ENCODE data around the gene CCND2. TPM values are rescaled to one million over a fixed set of nuclear protein-coding genes. Genes with fewer than 3 reads are reported as not detected.
A peak's percentile ranks its signal among the peaks of the same experiment; 100 is the strongest.

Gene CCND2
- total RNA-seq, 1 experiment from 2014 or later: 133 TPM

GRCh38 chr12:4276524-4277204 lies 3.1 kb downstream of the CCND2 start:
- DNase-seq (ENCODE audit: low read depth): peak; percentile 87

- no peak for DNase-seq (ENCODE audit: low read depth)
Observed at GRCh38 chr12:4277205-4277543, 3.6 kb downstream of the CCND2 start.

GRCh38 chr12:4277857-4278256 lies 4.3 kb downstream of the CCND2 start:
- no peak for DNase-seq (ENCODE audit: low read depth)

GRCh38 chr12:4278329-4279197 lies 5.0 kb downstream of the CCND2 start:
- DNase-seq (ENCODE audit: low read depth): peak; percentile 51

- DNase-seq (ENCODE audit: low read depth): no peak
Observed at GRCh38 chr12:4279198-4279690, 5.7 kb downstream of the CCND2 start.

GRCh38 chr12:4280351-4281163 lies 7.0 kb downstream of the CCND2 start:
- DNase-seq (ENCODE audit: low read depth): peak; percentile 52

- no peak for DNase-seq (ENCODE audit: low read depth)
Observed at GRCh38 chr12:4281173-4281654, 7.7 kb downstream of the CCND2 start.

GRCh38 chr12:4282103-4282891 lies 8.7 kb downstream of the CCND2 start:
- DNase-seq (ENCODE audit: low read depth): no peak

GRCh38 chr12:4282892-4283511 lies 9.4 kb downstream of the CCND2 start:
- no peak for DNase-seq (ENCODE audit: low read depth)

- no peak for DNase-seq (ENCODE audit: low read depth)
Observed at GRCh38 chr12:4283512-4284255, 10.1 kb downstream of the CCND2 start.

GRCh38 chr12:4284306-4284705 lies 10.7 kb downstream of the CCND2 start:
- no peak for DNase-seq (ENCODE audit: low read depth)

- DNase-seq (ENCODE audit: low read depth): no peak
Observed at GRCh38 chr12:4285070-4285469, 11.5 kb downstream of the CCND2 start.

- no peak for DNase-seq (ENCODE audit: low read depth)
Observed at GRCh38 chr12:4286228-4286627, 12.7 kb downstream of the CCND2 start.

- no peak for DNase-seq (ENCODE audit: low read depth)
Observed at GRCh38 chr12:4286771-4287317, 13.3 kb downstream of the CCND2 start.

GRCh38 chr12:4287325-4288211 lies 14.0 kb downstream of the CCND2 start:
- peak; percentile 68 for DNase-seq (ENCODE audit: low read depth)

- no peak for DNase-seq (ENCODE audit: low read depth)
Observed at GRCh38 chr12:4288296-4289131, 15.0 kb downstream of the CCND2 start.

- no peak for DNase-seq (ENCODE audit: low read depth)
Observed at GRCh38 chr12:4289231-4289878, 15.8 kb downstream of the CCND2 start.

Measured in LHCN-M2 (cell line).